ENCODE data around the gene MMP17.

The MMP17 gene

DNA sequence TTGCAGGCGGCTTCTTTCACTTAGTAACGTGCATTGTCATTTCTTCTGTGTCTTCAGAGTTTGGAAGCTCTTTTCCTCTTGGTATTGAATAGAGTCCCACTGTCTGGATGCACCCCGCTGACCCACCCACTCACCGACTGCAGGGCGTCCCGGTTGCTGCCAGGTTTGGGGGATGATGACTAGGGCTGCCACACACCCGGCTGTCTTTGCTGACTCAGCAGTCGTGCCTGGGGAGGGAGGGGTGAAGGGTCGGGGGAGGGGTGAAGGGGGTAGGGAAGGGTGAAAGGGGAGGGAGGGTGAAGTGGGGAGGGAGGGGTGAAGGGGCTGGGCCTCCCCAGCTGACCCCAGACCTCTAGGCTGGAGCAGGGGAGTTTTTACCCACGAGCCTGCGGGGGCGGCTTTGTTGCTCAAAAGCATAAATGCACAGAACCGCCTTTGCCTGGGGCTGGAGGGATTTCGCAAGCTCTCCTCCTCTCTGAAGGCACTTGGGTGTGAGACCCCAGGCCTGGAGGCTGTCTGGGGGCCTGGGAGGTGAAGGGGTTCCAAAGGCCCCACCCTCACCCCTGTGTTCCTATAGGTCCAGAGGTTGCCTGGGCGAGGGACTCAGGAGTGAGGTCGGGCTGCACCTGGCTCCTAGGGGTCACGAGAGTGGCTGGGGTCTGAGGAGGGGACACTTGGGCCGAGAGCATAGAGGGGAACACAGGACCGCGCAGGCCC, 35.0 kb downstream of the MMP17 start:
- no peak overlapping the region for H3K4me2 ChIP-seq (ENCODE audit: low read depth, low read length)
- no peak overlapping the region for H3K9ac ChIP-seq (ENCODE audit: low read length)
- TF ChIP-seq EZH2 (optimal IDR thresholded peaks at IDR 0.05; ENCODE audit: low read depth, low read length) (no peak), EZH2phosphoT487 (IDR thresholded peaks at IDR 0.05; ENCODE audit: low read length) (no peak)
- TF ChIP-seq, protein P1, sequence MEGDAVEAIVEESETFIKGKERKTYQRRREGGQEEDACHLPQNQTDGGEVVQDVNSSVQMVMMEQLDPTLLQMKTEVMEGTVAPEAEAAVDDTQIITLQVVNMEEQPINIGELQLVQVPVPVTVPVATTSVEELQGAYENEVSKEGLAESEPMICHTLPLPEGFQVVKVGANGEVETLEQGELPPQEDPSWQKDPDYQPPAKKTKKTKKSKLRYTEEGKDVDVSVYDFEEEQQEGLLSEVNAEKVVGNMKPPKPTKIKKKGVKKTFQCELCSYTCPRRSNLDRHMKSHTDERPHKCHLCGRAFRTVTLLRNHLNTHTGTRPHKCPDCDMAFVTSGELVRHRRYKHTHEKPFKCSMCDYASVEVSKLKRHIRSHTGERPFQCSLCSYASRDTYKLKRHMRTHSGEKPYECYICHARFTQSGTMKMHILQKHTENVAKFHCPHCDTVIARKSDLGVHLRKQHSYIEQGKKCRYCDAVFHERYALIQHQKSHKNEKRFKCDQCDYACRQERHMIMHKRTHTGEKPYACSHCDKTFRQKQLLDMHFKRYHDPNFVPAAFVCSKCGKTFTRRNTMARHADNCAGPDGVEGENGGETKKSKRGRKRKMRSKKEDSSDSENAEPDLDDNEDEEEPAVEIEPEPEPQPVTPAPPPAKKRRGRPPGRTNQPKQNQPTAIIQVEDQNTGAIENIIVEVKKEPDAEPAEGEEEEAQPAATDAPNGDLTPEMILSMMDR (IDR thresholded peaks at IDR 0.05; ENCODE audit: low read length): no peak
- no peak overlapping the region for H2AFZ ChIP-seq (ENCODE audit: low read length)
- no peaks in the 10 kb centered on the region for H3K9me3 ChIP-seq (replicated peaks; ENCODE audit: insufficient read depth, low read length)
- no peaks in the 10 kb centered on the region for H4K20me1 ChIP-seq (ENCODE audit: insufficient read depth, low read length)
- H3K4me1 ChIP-seq (ENCODE audit: low read length): no peaks in the 10 kb centered on the region
- H3F3A ChIP-seq (ENCODE audit: insufficient read depth, low read length): no peaks in the 10 kb centered on the region
- no peaks in the 10 kb centered on the region for H3K9me2 ChIP-seq (replicated peaks; ENCODE audit: insufficient read depth, low read length)
- no peaks in the 10 kb centered on the region for H3K36me3 ChIP-seq (replicated peaks; ENCODE audit: insufficient read depth, low read length)
- no peaks in the 10 kb centered on the region for H3K79me2 ChIP-seq (ENCODE audit: low read length)
- no peaks in the 10 kb centered on the region for H3K27me3 ChIP-seq (replicated peaks; ENCODE audit: insufficient read depth, low read length)
- DNase-seq: no peak
- no peak overlapping the region for H3K4me3 ChIP-seq (ENCODE audit: low read length)
- no peak overlapping the region for H3K27ac ChIP-seq (ENCODE audit: low read length)

DNA sequence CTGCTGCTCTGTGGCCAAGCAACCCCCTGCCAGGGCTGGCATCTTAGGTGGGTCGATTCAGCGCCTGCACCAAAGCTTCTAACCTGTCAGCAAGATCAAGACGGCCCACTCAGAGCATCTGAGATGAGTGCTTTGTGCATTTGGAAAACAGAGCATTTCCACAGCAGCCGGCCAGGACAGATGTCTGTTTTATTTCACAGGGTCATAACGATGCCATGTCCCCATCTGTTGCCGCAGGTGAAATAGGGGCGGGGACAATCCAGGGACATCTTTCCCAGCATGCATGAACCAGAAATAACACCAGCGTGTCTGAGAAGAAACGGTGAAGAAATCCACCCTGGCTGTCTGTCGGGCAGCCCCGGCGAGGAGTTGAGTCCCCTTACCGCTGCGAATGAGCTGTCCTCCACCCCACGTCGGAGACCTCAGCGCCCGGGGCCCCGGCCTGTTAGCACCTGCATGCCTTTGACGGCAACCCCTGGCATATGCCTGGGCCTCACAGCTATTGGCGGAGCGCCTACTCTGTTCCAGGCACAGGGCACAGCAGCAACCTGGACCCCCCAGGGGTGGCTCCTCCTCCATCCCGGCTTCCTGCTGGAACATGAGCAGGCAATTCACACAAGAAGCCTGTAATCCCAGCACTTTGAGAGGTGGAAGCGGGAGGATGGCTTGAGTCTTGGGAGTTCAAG, 35.7 kb downstream of the MMP17 start:
- Histone ChIP-seq H3K9ac (ENCODE audit: low read length) (no peak overlapping the region), H3F3A (ENCODE audit: insufficient read depth, low read length) (no peaks in the 10 kb centered on the region)
- DNase-seq: no peak

DNA sequence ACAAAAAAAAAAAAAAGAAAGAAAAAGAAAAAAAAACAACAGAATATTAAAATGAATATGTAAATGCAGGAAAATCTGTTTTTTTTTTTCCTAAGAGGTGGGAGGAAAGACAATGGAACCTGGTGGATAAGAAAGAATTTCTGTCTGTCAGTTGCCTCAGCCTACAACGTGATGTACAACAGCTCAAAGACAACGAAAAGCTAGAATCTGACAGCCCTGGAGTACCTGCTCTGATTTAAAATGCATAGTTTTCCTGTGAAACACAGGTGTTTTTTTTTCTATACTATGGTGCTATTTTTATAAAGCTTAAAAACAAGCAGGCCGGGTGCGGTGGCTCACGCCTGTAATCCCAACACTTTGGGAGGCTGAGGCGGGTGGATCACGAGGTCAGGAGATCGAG, 36.3 kb downstream of the MMP17 start:
- no peaks in the 10 kb centered on the region for H4K20me1 ChIP-seq (ENCODE audit: insufficient read depth, low read length)

More for the DNA sequence above, 35.7 kb downstream of the MMP17 start:
- Histone ChIP-seq H3K27ac (ENCODE audit: low read length) (no peak overlapping the region), H3K4me2 (ENCODE audit: low read depth, low read length) (no peak overlapping the region), H3K36me3 (replicated peaks; ENCODE audit: insufficient read depth, low read length) (no peaks in the 10 kb centered on the region), H3K9me3 (replicated peaks; ENCODE audit: insufficient read depth, low read length) (no peaks in the 10 kb centered on the region), H3K27me3 (replicated peaks; ENCODE audit: insufficient read depth, low read length) (no peaks in the 10 kb centered on the region), H3K4me1 (ENCODE audit: low read length) (no peaks in the 10 kb centered on the region), H3K9me2 (replicated peaks; ENCODE audit: insufficient read depth, low read length) (no peaks in the 10 kb centered on the region), H3K79me2 (ENCODE audit: low read length) (no peaks in the 10 kb centered on the region), H4K20me1 (ENCODE audit: insufficient read depth, low read length) (no peaks in the 10 kb centered on the region), H3K4me3 (ENCODE audit: low read length) (no peak overlapping the region), H2AFZ (ENCODE audit: low read length) (no peak overlapping the region)
- TF ChIP-seq, protein P1 (IDR thresholded peaks at IDR 0.05; ENCODE audit: low read length): no peak
- no peak for TF ChIP-seq EZH2 (optimal IDR thresholded peaks at IDR 0.05; ENCODE audit: low read depth, low read length)
- no peak for TF ChIP-seq EZH2phosphoT487 (IDR thresholded peaks at IDR 0.05; ENCODE audit: low read length)

More for the DNA sequence above, 36.3 kb downstream of the MMP17 start:
- Histone ChIP-seq H3K9me2 (replicated peaks; ENCODE audit: insufficient read depth, low read length) (no peaks in the 10 kb centered on the region), H3F3A (ENCODE audit: insufficient read depth, low read length) (no peaks in the 10 kb centered on the region), H3K36me3 (replicated peaks; ENCODE audit: insufficient read depth, low read length) (no peaks in the 10 kb centered on the region), H3K4me2 (ENCODE audit: low read depth, low read length) (no peak overlapping the region), H3K9me3 (replicated peaks; ENCODE audit: insufficient read depth, low read length) (no peaks in the 10 kb centered on the region), H3K4me3 (ENCODE audit: low read length) (no peak overlapping the region), H3K79me2 (ENCODE audit: low read length) (no peaks in the 10 kb centered on the region), H3K9ac (ENCODE audit: low read length) (no peak overlapping the region), H3K4me1 (ENCODE audit: low read length) (no peaks in the 10 kb centered on the region), H3K27ac (ENCODE audit: low read length) (no peak overlapping the region), H2AFZ (ENCODE audit: low read length) (no peak overlapping the region), H3K27me3 (replicated peaks; ENCODE audit: insufficient read depth, low read length) (no peaks in the 10 kb centered on the region)
- no peak for TF ChIP-seq EZH2phosphoT487 (IDR thresholded peaks at IDR 0.05; ENCODE audit: low read length)
- no peak for DNase-seq
